ENCODE data around the gene MGAT5B. TPM values are rescaled to one million over a fixed set of nuclear protein-coding genes. Genes with fewer than 3 reads are reported as not detected.

MGAT5B gene
- total RNA-seq (2021; ENCODE audit: unreplicated experiment) = 4.4 TPM
- 3.8 and 5.0 TPM in 2 replicates for polyA plus RNA-seq (2012)
- percentile 38 among the genes with signal in this experiment for Bru-seq, nascent RNA
- percentile 41 among the genes with signal in this experiment for BruChase-seq, experiment 1, labeled RNA remaining after a 6-hour chase
- BruChase-seq, experiment 2, labeled RNA remaining after a 2-hour chase = percentile 45 among the genes with signal in this experiment
- long read RNA-seq, full-length matches to known transcripts = 2 of 5 reads
- long read RNA-seq, partial matches to known transcripts = 0 of 5 reads
- long read RNA-seq, other reads (novel, unspliced or antisense) = 3 of 5 reads

- Histone ChIP-seq H3K79me2 (ENCODE audit: insufficient read depth, low read length) (no peaks in the 10 kb centered on the region), H3K27ac (ENCODE audit: low read depth, low read length) (peak within 1 kb of the TSS; percentile 26; the same call in 1 of the 2 replicates), H3K27me3 (ENCODE audit: insufficient read depth, low read length) (no peaks in the 10 kb centered on the region), H3K4me2 (ENCODE audit: low read length) (peak within 1 kb of the TSS; percentile 65), H3K4me3 (replicated peaks in 1 of 2; ENCODE audit: low read depth in 1 of 2, low read length in 2 of 2) (peak within 1 kb of the TSS; percentile 29 to 42), H2AFZ (ENCODE audit: low read depth, low read length, poor library complexity, severe bottlenecking) (peak within 1 kb of the TSS; percentile 46), H3K9me3 (ENCODE audit: control insufficient read depth in 1 of 2, insufficient read depth in 1 of 2, low read depth in 1 of 2, low read length in 2 of 2) (no peaks in the 10 kb centered on the region), H3K4me1 (ENCODE audit: control insufficient read depth in 1 of 2, insufficient read depth in 2 of 2, low read length in 2 of 2) (peaks cover 32 to 50% of the 10 kb centered on the region in 2 experiments), H3K9me2 (ENCODE audit: insufficient read depth) (no peaks in the 10 kb centered on the region), H3K9ac (ENCODE audit: low read length) (no peak within 1 kb of the TSS), H3K36me3 (ENCODE audit: control insufficient read depth in 1 of 2, insufficient read depth in 2 of 2, low read length in 2 of 2) (no peaks in the 10 kb centered on the region), H4K20me1 (ENCODE audit: insufficient read depth) (no peaks in the 10 kb centered on the region)
- DNase-seq (ENCODE audit: low read depth, low spot score) (peak; percentile 56), ATAC-seq (peak; percentile 81)
- ChIA-PET CTCF (interaction anchor here (0.6 to 2.5 kb wide), 14 partner anchors 10 to 386 kb away, joined by 3 to 73 read pairs (median 5); partner anchors contain the start of gene METTL23), RAD21 (ENCODE audit: low non-redundant PET in 1 of 2, low total read pairs in 2 of 2, uncharacterized antibody in 2 of 2, unreplicated experiment in 2 of 2) (interaction anchor here (1.0 to 1.9 kb wide), 3 partner anchors 188 to 198 kb away, joined by 3 to 13 read pairs (median 10); no protein-coding TSS in a partner anchor), POLR2A (interaction anchor here (1.1 to 1.2 kb wide), 2 partner anchors 188 to 220 kb away, joined by 3 to 4 read pairs; no protein-coding TSS in a partner anchor)
- no TSS peak for BruUV-seq (replicated peaks)
- intact Hi-C loops (cut with micrococcal nuclease) = loop anchor here (1.0 kb wide), 1 partner anchor 188 kb away; no protein-coding TSS in a partner anchor
- TF ChIP-seq YY1 (IDR thresholded peaks at IDR 0.05; ENCODE audit: extremely low read depth, insufficient replicate concordance, low read depth, low read length) (no peak), SIN3A (IDR thresholded peaks at IDR 0.05; ENCODE audit: low read depth) (no peak), MAX (IDR thresholded peaks at IDR 0.05) (no peak), ZNF274 (IDR thresholded peaks at IDR 0.05; ENCODE audit: low read depth, low read length) (no peak), CEBPB (IDR thresholded peaks at IDR 0.05; ENCODE audit: low read depth) (no peak), ZBTB33 (IDR thresholded peaks at IDR 0.05; ENCODE audit: extremely low read depth, insufficient replicate concordance, low read length) (no peak), ZFX (IDR thresholded peaks at IDR 0.05) (0 out of 2 replicates have a peak, but pooled peaks have one; percentile 22), POLR2AphosphoS5 (IDR thresholded peaks at IDR 0.05; ENCODE audit: low read depth, low read length) (no peak), SP1 (IDR thresholded peaks at IDR 0.05; ENCODE audit: low read depth) (no peak), RAD21 (IDR thresholded peaks at IDR 0.05; ENCODE audit: low read depth) (peak; percentile 89), EGR1 (IDR thresholded peaks at IDR 0.05; ENCODE audit: low read depth) (no peak), JUND (IDR thresholded peaks at IDR 0.05) (no peak), SRF (IDR thresholded peaks at IDR 0.05; ENCODE audit: low read depth) (no peak), REST (IDR thresholded peaks at IDR 0.05; ENCODE audit: low read depth) (no peak), CTCF (IDR thresholded peaks at IDR 0.05 in 2 of 3, conservative IDR thresholded peaks at IDR 0.05 in 1 of 3; ENCODE audit: borderline replicate concordance in 1 of 3, insufficient read depth in 1 of 3, low read depth in 2 of 3, low read length in 2 of 3) (peak; percentile 68 to 81 (median 80)), POLR2A (IDR thresholded peaks at IDR 0.05; ENCODE audit: borderline replicate concordance, extremely low read depth, insufficient read depth, insufficient read length) (no peak), FOSL1 (IDR thresholded peaks at IDR 0.05; ENCODE audit: low read depth) (no peak), TCF7L2 (IDR thresholded peaks at IDR 0.05; ENCODE audit: borderline replicate concordance, extremely low read depth, insufficient read depth, insufficient read length) (peak; percentile 14), CBX3 (IDR thresholded peaks at IDR 0.05; ENCODE audit: low read depth) (no peak)
These were observed at the start of gene MGAT5B for GRCh38 chr17:76868176-76868668. MGAT5B (plus strand) TSS chr17:76868404; CDS start chr17:76869030, 626 bp downstream.
